HCT116 (cell line): Measurements from ENCODE around the gene ZNF292.

Source experiments
- CEBPB ChIP-seq: IDR thresholded peaks from 2 replicates; pipeline ENCODE4 v1.6.1; 2012; ENCODE audit warnings: low read depth
- ELF1 ChIP-seq: IDR thresholded peaks from 2 replicates; pipeline ENCODE4 v1.6.1; 2012; ENCODE audit warnings: low read depth, borderline replicate concordance
- EZH2 ChIP-seq: fragments of 200-600 bp; sonication (generic); IDR thresholded peaks from 2 replicates; pipeline ENCODE4 v1.6.1; 2017; ENCODE audit warnings: antibody characterized with exemption, mixed run types
- FOSL1 ChIP-seq: IDR thresholded peaks from 2 replicates; pipeline ENCODE4 v1.6.1; 2012; ENCODE audit warnings: low read depth
- SP1 ChIP-seq: IDR thresholded peaks from 2 replicates; pipeline ENCODE4 v1.6.1; 2012; ENCODE audit warnings: low read depth
- TCF7L2 ChIP-seq: IDR thresholded peaks from 2 replicates; pipeline ENCODE4 v1.7.0; 2011; ENCODE audit warnings: borderline replicate concordance, inconsistent platforms; ENCODE audit not compliant: insufficient read depth, insufficient read length; ENCODE audit errors: extremely low read depth
- TF ChIP-seq, protein P1 (sequence below), 3 experiments: fragments of 200-600 bp in 1 of 3; sonication (generic) in 1 of 3; IDR thresholded peaks in 2 of 3; conservative IDR thresholded peaks in 1 of 3; 2 replicates each; pipeline ENCODE4 v1.5.1; 2012 to 2017; ENCODE audit warnings: low read depth in 2 of 3, low read length in 2 of 3, antibody characterized with exemption in 1 of 3, borderline replicate concordance in 1 of 3, control low read depth in 1 of 3, mild to moderate bottlenecking in 1 of 3, mixed read lengths in 1 of 3, mixed run types in 1 of 3, moderate library complexity in 1 of 3; ENCODE audit not compliant: insufficient read depth in 1 of 3
- TF ChIP-seq, protein P2 (sequence below): IDR thresholded peaks from 2 replicates; pipeline ENCODE4 v1.6.1; 2011; ENCODE audit warnings: mild to moderate bottlenecking, low read length, moderate library complexity; ENCODE audit not compliant: insufficient replicate concordance; ENCODE audit errors: extremely low read depth
- TF ChIP-seq, protein P3 (sequence below): IDR thresholded peaks from 2 replicates; pipeline ENCODE4 v1.6.1; 2012; ENCODE audit warnings: low read depth
- TF ChIP-seq, protein P4 (sequence below): IDR thresholded peaks from 2 replicates; pipeline ENCODE4 v1.6.1; 2012

DNA sequence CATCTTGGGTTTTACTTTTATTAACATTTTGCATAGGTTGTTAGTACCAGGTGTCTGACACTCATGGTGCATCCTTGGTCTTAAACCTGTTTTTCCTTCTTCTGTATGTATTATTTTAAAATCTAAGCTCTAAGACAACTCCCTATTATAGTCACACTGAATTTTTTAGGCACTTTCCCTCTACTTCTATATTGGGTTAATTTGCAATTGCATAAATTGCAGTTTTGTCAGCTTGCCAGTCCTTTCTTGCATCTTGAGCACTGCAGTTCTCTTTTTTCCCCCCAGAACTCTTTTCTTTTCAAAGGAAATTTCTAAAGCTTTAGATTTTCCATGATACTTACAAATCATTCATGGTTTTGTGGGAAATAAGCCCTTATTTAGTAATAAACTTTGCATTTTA is 70.6 kb downstream of the ZNF292 start:
- TF ChIP-seq, protein P1, sequence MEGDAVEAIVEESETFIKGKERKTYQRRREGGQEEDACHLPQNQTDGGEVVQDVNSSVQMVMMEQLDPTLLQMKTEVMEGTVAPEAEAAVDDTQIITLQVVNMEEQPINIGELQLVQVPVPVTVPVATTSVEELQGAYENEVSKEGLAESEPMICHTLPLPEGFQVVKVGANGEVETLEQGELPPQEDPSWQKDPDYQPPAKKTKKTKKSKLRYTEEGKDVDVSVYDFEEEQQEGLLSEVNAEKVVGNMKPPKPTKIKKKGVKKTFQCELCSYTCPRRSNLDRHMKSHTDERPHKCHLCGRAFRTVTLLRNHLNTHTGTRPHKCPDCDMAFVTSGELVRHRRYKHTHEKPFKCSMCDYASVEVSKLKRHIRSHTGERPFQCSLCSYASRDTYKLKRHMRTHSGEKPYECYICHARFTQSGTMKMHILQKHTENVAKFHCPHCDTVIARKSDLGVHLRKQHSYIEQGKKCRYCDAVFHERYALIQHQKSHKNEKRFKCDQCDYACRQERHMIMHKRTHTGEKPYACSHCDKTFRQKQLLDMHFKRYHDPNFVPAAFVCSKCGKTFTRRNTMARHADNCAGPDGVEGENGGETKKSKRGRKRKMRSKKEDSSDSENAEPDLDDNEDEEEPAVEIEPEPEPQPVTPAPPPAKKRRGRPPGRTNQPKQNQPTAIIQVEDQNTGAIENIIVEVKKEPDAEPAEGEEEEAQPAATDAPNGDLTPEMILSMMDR (IDR thresholded peaks at IDR 0.05 in 2 of 3, conservative IDR thresholded peaks at IDR 0.05 in 1 of 3; ENCODE audit: borderline replicate concordance in 1 of 3, insufficient read depth in 1 of 3, low read depth in 2 of 3, low read length in 2 of 3), result no peak
- TF ChIP-seq, protein P2, sequence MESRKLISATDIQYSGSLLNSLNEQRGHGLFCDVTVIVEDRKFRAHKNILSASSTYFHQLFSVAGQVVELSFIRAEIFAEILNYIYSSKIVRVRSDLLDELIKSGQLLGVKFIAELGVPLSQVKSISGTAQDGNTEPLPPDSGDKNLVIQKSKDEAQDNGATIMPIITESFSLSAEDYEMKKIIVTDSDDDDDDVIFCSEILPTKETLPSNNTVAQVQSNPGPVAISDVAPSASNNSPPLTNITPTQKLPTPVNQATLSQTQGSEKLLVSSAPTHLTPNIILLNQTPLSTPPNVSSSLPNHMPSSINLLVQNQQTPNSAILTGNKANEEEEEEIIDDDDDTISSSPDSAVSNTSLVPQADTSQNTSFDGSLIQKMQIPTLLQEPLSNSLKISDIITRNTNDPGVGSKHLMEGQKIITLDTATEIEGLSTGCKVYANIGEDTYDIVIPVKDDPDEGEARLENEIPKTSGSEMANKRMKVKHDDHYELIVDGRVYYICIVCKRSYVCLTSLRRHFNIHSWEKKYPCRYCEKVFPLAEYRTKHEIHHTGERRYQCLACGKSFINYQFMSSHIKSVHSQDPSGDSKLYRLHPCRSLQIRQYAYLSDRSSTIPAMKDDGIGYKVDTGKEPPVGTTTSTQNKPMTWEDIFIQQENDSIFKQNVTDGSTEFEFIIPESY, result no peak
- no peak for TF ChIP-seq ELF1
- TF ChIP-seq, protein P3, sequence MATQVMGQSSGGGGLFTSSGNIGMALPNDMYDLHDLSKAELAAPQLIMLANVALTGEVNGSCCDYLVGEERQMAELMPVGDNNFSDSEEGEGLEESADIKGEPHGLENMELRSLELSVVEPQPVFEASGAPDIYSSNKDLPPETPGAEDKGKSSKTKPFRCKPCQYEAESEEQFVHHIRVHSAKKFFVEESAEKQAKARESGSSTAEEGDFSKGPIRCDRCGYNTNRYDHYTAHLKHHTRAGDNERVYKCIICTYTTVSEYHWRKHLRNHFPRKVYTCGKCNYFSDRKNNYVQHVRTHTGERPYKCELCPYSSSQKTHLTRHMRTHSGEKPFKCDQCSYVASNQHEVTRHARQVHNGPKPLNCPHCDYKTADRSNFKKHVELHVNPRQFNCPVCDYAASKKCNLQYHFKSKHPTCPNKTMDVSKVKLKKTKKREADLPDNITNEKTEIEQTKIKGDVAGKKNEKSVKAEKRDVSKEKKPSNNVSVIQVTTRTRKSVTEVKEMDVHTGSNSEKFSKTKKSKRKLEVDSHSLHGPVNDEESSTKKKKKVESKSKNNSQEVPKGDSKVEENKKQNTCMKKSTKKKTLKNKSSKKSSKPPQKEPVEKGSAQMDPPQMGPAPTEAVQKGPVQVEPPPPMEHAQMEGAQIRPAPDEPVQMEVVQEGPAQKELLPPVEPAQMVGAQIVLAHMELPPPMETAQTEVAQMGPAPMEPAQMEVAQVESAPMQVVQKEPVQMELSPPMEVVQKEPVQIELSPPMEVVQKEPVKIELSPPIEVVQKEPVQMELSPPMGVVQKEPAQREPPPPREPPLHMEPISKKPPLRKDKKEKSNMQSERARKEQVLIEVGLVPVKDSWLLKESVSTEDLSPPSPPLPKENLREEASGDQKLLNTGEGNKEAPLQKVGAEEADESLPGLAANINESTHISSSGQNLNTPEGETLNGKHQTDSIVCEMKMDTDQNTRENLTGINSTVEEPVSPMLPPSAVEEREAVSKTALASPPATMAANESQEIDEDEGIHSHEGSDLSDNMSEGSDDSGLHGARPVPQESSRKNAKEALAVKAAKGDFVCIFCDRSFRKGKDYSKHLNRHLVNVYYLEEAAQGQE, result no peak
- no peak for TF ChIP-seq EZH2
- no peak for TF ChIP-seq FOSL1
- TF ChIP-seq, protein P4, sequence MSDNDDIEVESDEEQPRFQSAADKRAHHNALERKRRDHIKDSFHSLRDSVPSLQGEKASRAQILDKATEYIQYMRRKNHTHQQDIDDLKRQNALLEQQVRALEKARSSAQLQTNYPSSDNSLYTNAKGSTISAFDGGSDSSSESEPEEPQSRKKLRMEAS, result no peak
- no peak for TF ChIP-seq CEBPB
- TF ChIP-seq TCF7L2, result no peak
- TF ChIP-seq SP1, result no peak
